Measurements from ENCODE around the gene BBOF1.
"Not testable (repeated sequence)": the region's sequence is repeated elsewhere in the genome, so short reads cannot be mapped to it uniquely, and the experiment has no call there.

The BBOF1 gene

GRCh38 chr14:74018586-74019407, at the start of gene BBOF1, which contains the start of gene ENTPD5:
Gene BBOF1, plus strand, starts transcription at chr14:74019349. Its CDS starts 130 bp downstream, at chr14:74019479.
Gene ENTPD5, minus strand, starts transcription at chr14:74019288. Its CDS starts 31,186 bp downstream, at chr14:73988102.
- peak; percentile 98 for DNase-seq (ENCODE audit: low spot score)

GRCh38 chr14:73973497-73973896, 45.7 kb upstream of the BBOF1 start:
- no peak for DNase-seq (ENCODE audit: low spot score)

GRCh38 chr14:73976125-73976524, 43.0 kb upstream of the BBOF1 start:
- no peak for DNase-seq (ENCODE audit: low spot score)

GRCh38 chr14:73977896-73978295, 41.3 kb upstream of the BBOF1 start:
- DNase-seq (ENCODE audit: low spot score), result no peak

GRCh38 chr14:73988065-73988464, 31.1 kb upstream of the BBOF1 start:
- DNase-seq (ENCODE audit: low spot score), result no peak

GRCh38 chr14:73988656-73989055, 30.5 kb upstream of the BBOF1 start:
- DNase-seq (ENCODE audit: low spot score), result not testable (repeated sequence)

GRCh38 chr14:73991092-73991491, 28.1 kb upstream of the BBOF1 start:
- no peak for DNase-seq (ENCODE audit: low spot score)

- not testable (repeated sequence) for DNase-seq (ENCODE audit: low spot score)
These were observed 24.2 kb upstream of the BBOF1 start for GRCh38 chr14:73994926-73995325.

- DNase-seq (ENCODE audit: low spot score), result no peak
These were observed 23.2 kb upstream of the BBOF1 start for GRCh38 chr14:73995977-73996378.

- no peak for DNase-seq (ENCODE audit: low spot score)
These were observed 22.4 kb upstream of the BBOF1 start for GRCh38 chr14:73996731-73997107.

- DNase-seq (ENCODE audit: low spot score), result no peak
These were observed 21.8 kb upstream of the BBOF1 start for GRCh38 chr14:73997108-73997943.

GRCh38 chr14:73997944-73998447, 21.2 kb upstream of the BBOF1 start:
- DNase-seq (ENCODE audit: low spot score), result no peak

- no peak for DNase-seq (ENCODE audit: low spot score)
These were observed 20.4 kb upstream of the BBOF1 start for GRCh38 chr14:73998726-73999125.

- DNase-seq (ENCODE audit: low spot score), result not testable (repeated sequence)
These were observed 13.5 kb upstream of the BBOF1 start for GRCh38 chr14:74005664-74006063.

GRCh38 chr14:74008843-74009499, 10.2 kb upstream of the BBOF1 start:
- DNase-seq (ENCODE audit: low spot score), result no peak

GRCh38 chr14:74014299-74014698, 4.8 kb upstream of the BBOF1 start:
- no peak for DNase-seq (ENCODE audit: low spot score)

- no peak for DNase-seq (ENCODE audit: low spot score)
These were observed 4.0 kb upstream of the BBOF1 start for GRCh38 chr14:74015176-74015575.

GRCh38 chr14:74015963-74016362, 3.2 kb upstream of the BBOF1 start:
- no peak for DNase-seq (ENCODE audit: low spot score)

GRCh38 chr14:74018174-74018585, 969 bp upstream of the BBOF1 start:
- DNase-seq (ENCODE audit: low spot score), result peak; percentile 58

GRCh38 chr14:74019408-74020137, 424 bp downstream of the BBOF1 start:
- peak; percentile 44 for DNase-seq (ENCODE audit: low spot score)

GRCh38 chr14:74022346-74022745, 3.2 kb downstream of the BBOF1 start:
- DNase-seq (ENCODE audit: low spot score), result no peak
